Small intestine (tissue), 7 donors: Measurements from ENCODE around the gene URB2. TPM values are rescaled to one million over a fixed set of nuclear protein-coding genes. Genes with fewer than 3 reads are reported as not detected.
"Not testable (repeated sequence)": the region's sequence is repeated elsewhere in the genome, so short reads cannot be mapped to it uniquely, and the experiment has no call there.

Experiments used
- DNase-seq, 2 donors: peaks; one replicate each; pipeline versions ENCODE4 v3.0.0 to v3.0.0-alpha.2; 2013
- FAIRE-seq: peaks from 2 replicates; lab custom pipeline; 2012; peaks lifted over from hg19 to GRCh38; lab: Jason Lieb, UNC
- H3K27ac ChIP-seq, 3 donors: one replicate each; pipeline ENCODE4 v1.5.1; 2013; ENCODE audit warnings: low read length in 2 of 3, mild to moderate bottlenecking in 2 of 3, control low read depth in 1 of 3, inconsistent platforms in 1 of 3, low read depth in 1 of 3, moderate library complexity in 1 of 3
- H3K27me3 ChIP-seq, 3 donors: one replicate each; pipeline ENCODE4 v1.6.1; 2013; ENCODE audit warnings: low read length in 3 of 3, inconsistent platforms in 1 of 3; ENCODE audit not compliant: control insufficient read depth in 3 of 3, insufficient read depth in 3 of 3
- H3K36me3 ChIP-seq, 3 donors: one replicate each; pipeline ENCODE4 v1.6.1; 2013; ENCODE audit warnings: low read length in 3 of 3, inconsistent platforms in 1 of 3, low read depth in 1 of 3, mild to moderate bottlenecking in 1 of 3, moderate library complexity in 1 of 3; ENCODE audit not compliant: control insufficient read depth in 3 of 3, insufficient read depth in 2 of 3
- H3K4me1 ChIP-seq, 3 donors: one replicate each; pipeline ENCODE4 v1.6.1; 2013; ENCODE audit warnings: low read length in 2 of 3, inconsistent platforms in 1 of 3, low read depth in 1 of 3, mild to moderate bottlenecking in 1 of 3, moderate library complexity in 1 of 3; ENCODE audit not compliant: control insufficient read depth in 3 of 3, insufficient read depth in 2 of 3
- H3K4me3 ChIP-seq, 3 donors: one replicate each; pipeline ENCODE4 v1.5.1; 2013; ENCODE audit warnings: low read length in 3 of 3, control low read depth in 1 of 3, inconsistent platforms in 1 of 3, low read depth in 1 of 3, mild to moderate bottlenecking in 1 of 3, moderate library complexity in 1 of 3
- H3K9me3 ChIP-seq, 2 donors: one replicate each; pipeline ENCODE4 v1.6.1; 2013; ENCODE audit warnings: low read depth in 1 of 2, low read length in 1 of 2; ENCODE audit not compliant: control insufficient read depth in 2 of 2, insufficient read depth in 1 of 2
- WGBS, 3 donors: extraction: QIAGEN DNeasy Blood & Tissue Kit; methylation state at CpG; one replicate each; pipeline ENCODE4 v1.1.7; 2013; 5-methylcytosine and 5-hydroxymethylcytosine counted together
- polyA plus RNA-seq, 4 donors: library from polyadenylated mRNA; stranded (reverse) in 3 of 4; unstranded in 1 of 4; fragments of 200-250 nt in 3 of 4; fragments of 120-200 nt in 1 of 4; gene quantifications; one replicate each; pipeline versions ENCODE4 v1.2.1 to v1.2.3, GENCODE V29; 2013
- donor health status: healthy with polysubstance abuse.
- donor health status: control.
- donor health status: control.
- donor health status: Bipolar disorder and iron deficiency.
- donor health status: healthy.

URB2 gene
- polyA plus RNA-seq, 4 donors = 0.54 to 5.7 (median 2.9) TPM

GRCh38 chr1:229590119-229590518 is 35.9 kb upstream of the URB2 start:
- 96 to 98% (median 96%) methylated on average over 5 of the region's 5 CpGs for WGBS, 3 donors
- Histone ChIP-seq H3K27me3 (no peaks in the 10 kb centered on the region), H3K36me3 (peaks cover 6 to 21% (median 15%) of the 10 kb centered on the region in 3 donors), H3K27ac (no peak overlapping the region), H3K9me3 (no peaks in the 10 kb centered on the region), H3K4me1 (no peaks in the 10 kb centered on the region), H3K4me3 (no peak overlapping the region)
- no peak for FAIRE-seq
- no peak for DNase-seq

- WGBS, 3 donors = 92 to 98% (median 94%) methylated on average over 12 of the region's 12 CpGs
- Histone ChIP-seq H3K27me3 (no peaks in the 10 kb centered on the region), H3K4me1 (peaks cover 0 to 2% (median 0%) of the 10 kb centered on the region in 3 donors), H3K9me3 (no peaks in the 10 kb centered on the region), H3K36me3 (peaks cover 6 to 25% (median 15%) of the 10 kb centered on the region in 3 donors), H3K4me3 (no peak overlapping the region), H3K27ac (no peak overlapping the region)
- DNase-seq (no peak), FAIRE-seq (no peak)
Measured at GRCh38 chr1:229593800-229594199, 32.2 kb upstream of the URB2 start.

DNA sequence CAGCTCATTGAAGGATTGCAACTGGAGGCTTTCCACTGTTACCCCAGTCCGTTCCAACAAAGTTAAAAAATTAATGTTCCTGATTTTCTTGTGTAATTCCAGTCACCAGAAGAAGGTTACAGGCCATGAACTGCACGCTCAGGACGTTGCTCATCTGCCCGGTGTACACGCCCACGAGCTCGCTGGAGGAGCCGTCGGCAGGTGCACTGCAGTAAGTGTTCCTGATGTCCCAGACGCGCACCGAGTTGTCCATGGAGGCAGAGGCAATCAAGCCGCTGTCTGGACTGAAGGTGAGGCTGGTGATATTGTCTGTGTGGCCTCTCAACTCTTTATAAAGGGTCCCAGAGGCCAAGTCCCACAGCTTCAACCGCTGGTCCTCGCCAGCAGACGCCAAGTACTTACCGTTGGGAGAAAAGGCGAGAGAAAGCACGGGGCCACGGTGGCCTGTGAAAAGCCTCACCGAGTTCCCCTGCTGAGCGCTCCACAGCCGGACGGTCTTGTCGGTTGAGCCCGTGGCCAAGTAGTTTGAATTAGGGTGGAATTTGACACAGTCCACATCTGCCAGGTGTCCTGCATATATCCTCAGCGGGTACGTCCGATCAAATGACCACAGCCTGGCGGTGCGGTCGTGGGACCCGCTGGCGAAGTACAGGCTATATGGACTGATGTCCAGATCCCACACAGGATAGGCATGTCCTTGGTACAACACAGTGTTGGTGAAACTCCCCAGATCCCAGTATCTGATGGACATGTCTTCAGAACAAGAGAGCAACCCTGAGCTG is 31.6 kb upstream of the URB2 start:
- Histone ChIP-seq H3K27ac (no peak overlapping the region), H3K9me3 (no peaks in the 10 kb centered on the region), H3K4me1 (peaks cover 0 to 2% (median 0%) of the 10 kb centered on the region in 3 donors), H3K27me3 (no peaks in the 10 kb centered on the region), H3K4me3 (no peak overlapping the region), H3K36me3 (peaks cover 6 to 25% (median 15%) of the 10 kb centered on the region in 3 donors)
- FAIRE-seq (no peak), DNase-seq (no peak)
- 95 to 97% (median 96%) methylated on average over 34 of the region's 34 CpGs for WGBS, 3 donors

DNA sequence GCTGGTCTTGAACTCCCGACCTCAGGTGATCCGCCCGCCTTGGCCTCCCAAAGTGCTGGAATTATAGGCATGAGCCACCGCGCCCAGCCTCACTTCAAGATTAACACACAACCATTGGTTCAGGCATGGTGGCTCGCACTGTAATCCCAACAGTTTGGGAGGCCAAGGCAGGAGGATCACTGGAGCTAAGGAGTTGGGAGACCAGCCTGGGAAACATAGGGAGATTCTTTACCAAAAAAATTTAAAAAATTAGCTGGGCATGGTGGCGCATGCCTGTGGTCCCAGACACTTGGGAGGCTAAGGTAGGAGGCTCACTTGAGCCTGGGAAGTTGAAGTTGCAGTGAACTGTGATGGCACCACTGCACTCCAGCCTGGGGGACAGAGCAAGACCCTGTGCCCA is 30.2 kb upstream of the URB2 start:
- peak overlapping the region in 1 of 3 donors; percentile 74 for H3K27ac ChIP-seq
- not testable (repeated sequence) for H3K4me1 ChIP-seq, H3K9me3 ChIP-seq

GRCh38 chr1:229596925-229597699 is 28.9 kb upstream of the URB2 start:
- H3K27ac ChIP-seq = peak overlapping the region in 1 of 3 donors; percentile 46
- 60 to 88% (median 72%) methylated on average over 7 of the region's 7 CpGs for WGBS, 3 donors
- H3K4me3 ChIP-seq = no peak overlapping the region
- DNase-seq (no peak), FAIRE-seq (no peak)
- H3K9me3 ChIP-seq = no peaks in the 10 kb centered on the region
- peaks cover 0 to 2% (median 0%) of the 10 kb centered on the region in 3 donors for H3K4me1 ChIP-seq
- no peaks in the 10 kb centered on the region for H3K27me3 ChIP-seq
- peaks cover 13 to 27% (median 17%) of the 10 kb centered on the region in 3 donors for H3K36me3 ChIP-seq

More for the DNA sequence above, 30.2 kb upstream of the URB2 start:
- WGBS, 3 donors = 94 to 100% (median 94%) methylated on average over 6 to 7 of the region's 7 CpGs
- not testable (repeated sequence) for H3K27me3 ChIP-seq, FAIRE-seq, H3K4me3 ChIP-seq, DNase-seq
- peaks cover 6 to 25% (median 11%) of the 10 kb centered on the region in 3 donors for H3K36me3 ChIP-seq

- FAIRE-seq (no peak), DNase-seq (no peak)
- Histone ChIP-seq H3K27me3 (no peaks in the 10 kb centered on the region), H3K9me3 (no peaks in the 10 kb centered on the region), H3K4me1 (peaks cover 0 to 2% (median 0%) of the 10 kb centered on the region in 3 donors), H3K4me3 (no peak overlapping the region), H3K27ac (peak overlapping the region in 1 of 3 donors; percentile 46), H3K36me3 (peaks cover 18 to 27% (median 20%) of the 10 kb centered on the region in 3 donors)
- WGBS, 3 donors = 72 to 90% (median 81%) methylated on average over 3 of the region's 3 CpGs
Measured at GRCh38 chr1:229597877-229598276, 28.2 kb upstream of the URB2 start.

- DNase-seq (no peak), FAIRE-seq (no peak)
- peaks cover 13 to 22% (median 17%) of the 10 kb centered on the region in 3 donors for H3K36me3 ChIP-seq
- H3K4me1 ChIP-seq = peaks cover 0 to 2% (median 0%) of the 10 kb centered on the region in 3 donors
- no peaks in the 10 kb centered on the region for H3K27me3 ChIP-seq
- 89 to 94% (median 89%) methylated on average over 3 of the region's 3 CpGs for WGBS, 3 donors
- H3K27ac ChIP-seq = no peak overlapping the region
- no peak overlapping the region for H3K4me3 ChIP-seq
- H3K9me3 ChIP-seq = no peaks in the 10 kb centered on the region
Measured at GRCh38 chr1:229599218-229599954, 26.7 kb upstream of the URB2 start.

DNA sequence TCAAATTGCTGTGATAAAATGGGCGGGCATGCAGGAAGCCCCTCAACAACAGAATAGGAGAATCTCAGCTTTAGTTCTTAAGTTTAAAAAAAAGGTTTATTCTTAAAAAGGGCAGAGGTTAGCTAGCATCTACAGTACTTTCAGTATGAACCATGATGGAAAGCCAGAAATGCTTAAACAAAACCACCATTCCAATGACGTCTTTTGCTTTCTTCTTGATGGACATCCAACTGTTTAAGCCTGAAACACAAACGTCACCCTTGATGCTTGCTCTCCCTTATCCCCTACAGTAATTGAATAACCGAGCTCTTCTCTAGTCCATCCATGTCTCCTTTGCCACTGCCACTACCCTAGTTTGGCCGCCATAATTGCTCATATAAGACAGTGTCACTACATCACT is 25.8 kb upstream of the URB2 start:
- H3K36me3 ChIP-seq = peaks cover 10 to 18% (median 14%) of the 10 kb centered on the region in 3 donors
- no peak overlapping the region for H3K4me3 ChIP-seq
- FAIRE-seq (no peak), DNase-seq (no peak)
- H3K4me1 ChIP-seq = peaks cover 0 to 2% (median 0%) of the 10 kb centered on the region in 3 donors
- H3K9me3 ChIP-seq = no peaks in the 10 kb centered on the region
- no peaks in the 10 kb centered on the region for H3K27me3 ChIP-seq
- 87 to 97% (median 87%) methylated on average over 5 of the region's 5 CpGs for WGBS, 3 donors
- H3K27ac ChIP-seq = no peak overlapping the region
